ENCODE results near the gene ARHGAP23.
"Not testable (repeated sequence)": the region's sequence is repeated elsewhere in the genome, so short reads cannot be mapped to it uniquely, and the experiment has no call there.

DNA sequence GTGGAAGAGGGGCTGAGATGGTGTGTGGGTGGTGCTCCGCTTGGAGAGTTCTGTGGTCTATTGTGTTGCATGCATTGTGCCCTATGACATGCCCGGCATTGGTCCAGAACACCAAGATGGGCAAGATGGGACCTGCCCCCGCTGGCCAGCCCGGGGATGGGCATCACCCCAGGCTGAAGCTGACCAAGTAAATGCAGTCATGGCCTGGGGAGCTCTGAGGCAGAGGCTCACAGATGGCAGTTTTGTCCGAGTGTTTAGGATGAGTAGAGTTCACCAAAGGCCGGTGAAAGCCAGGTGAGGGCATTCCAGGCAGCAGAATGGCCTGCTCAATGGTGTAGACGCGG, 54.4 kb downstream of the ARHGAP23 start:
- TF ChIP-seq, protein P1, sequence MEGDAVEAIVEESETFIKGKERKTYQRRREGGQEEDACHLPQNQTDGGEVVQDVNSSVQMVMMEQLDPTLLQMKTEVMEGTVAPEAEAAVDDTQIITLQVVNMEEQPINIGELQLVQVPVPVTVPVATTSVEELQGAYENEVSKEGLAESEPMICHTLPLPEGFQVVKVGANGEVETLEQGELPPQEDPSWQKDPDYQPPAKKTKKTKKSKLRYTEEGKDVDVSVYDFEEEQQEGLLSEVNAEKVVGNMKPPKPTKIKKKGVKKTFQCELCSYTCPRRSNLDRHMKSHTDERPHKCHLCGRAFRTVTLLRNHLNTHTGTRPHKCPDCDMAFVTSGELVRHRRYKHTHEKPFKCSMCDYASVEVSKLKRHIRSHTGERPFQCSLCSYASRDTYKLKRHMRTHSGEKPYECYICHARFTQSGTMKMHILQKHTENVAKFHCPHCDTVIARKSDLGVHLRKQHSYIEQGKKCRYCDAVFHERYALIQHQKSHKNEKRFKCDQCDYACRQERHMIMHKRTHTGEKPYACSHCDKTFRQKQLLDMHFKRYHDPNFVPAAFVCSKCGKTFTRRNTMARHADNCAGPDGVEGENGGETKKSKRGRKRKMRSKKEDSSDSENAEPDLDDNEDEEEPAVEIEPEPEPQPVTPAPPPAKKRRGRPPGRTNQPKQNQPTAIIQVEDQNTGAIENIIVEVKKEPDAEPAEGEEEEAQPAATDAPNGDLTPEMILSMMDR (IDR thresholded peaks at IDR 0.05 in 2 of 3, conservative IDR thresholded peaks at IDR 0.05 in 1 of 3; ENCODE audit: control insufficient read depth in 2 of 3, extremely low read depth in 1 of 3, insufficient read depth in 1 of 3, low read depth in 3 of 3, low read length in 3 of 3) = not testable (repeated sequence)
- TF ChIP-seq ESRRA (IDR thresholded peaks at IDR 0.05; ENCODE audit: low read length) = not testable (repeated sequence)
- TF ChIP-seq, protein P2, sequence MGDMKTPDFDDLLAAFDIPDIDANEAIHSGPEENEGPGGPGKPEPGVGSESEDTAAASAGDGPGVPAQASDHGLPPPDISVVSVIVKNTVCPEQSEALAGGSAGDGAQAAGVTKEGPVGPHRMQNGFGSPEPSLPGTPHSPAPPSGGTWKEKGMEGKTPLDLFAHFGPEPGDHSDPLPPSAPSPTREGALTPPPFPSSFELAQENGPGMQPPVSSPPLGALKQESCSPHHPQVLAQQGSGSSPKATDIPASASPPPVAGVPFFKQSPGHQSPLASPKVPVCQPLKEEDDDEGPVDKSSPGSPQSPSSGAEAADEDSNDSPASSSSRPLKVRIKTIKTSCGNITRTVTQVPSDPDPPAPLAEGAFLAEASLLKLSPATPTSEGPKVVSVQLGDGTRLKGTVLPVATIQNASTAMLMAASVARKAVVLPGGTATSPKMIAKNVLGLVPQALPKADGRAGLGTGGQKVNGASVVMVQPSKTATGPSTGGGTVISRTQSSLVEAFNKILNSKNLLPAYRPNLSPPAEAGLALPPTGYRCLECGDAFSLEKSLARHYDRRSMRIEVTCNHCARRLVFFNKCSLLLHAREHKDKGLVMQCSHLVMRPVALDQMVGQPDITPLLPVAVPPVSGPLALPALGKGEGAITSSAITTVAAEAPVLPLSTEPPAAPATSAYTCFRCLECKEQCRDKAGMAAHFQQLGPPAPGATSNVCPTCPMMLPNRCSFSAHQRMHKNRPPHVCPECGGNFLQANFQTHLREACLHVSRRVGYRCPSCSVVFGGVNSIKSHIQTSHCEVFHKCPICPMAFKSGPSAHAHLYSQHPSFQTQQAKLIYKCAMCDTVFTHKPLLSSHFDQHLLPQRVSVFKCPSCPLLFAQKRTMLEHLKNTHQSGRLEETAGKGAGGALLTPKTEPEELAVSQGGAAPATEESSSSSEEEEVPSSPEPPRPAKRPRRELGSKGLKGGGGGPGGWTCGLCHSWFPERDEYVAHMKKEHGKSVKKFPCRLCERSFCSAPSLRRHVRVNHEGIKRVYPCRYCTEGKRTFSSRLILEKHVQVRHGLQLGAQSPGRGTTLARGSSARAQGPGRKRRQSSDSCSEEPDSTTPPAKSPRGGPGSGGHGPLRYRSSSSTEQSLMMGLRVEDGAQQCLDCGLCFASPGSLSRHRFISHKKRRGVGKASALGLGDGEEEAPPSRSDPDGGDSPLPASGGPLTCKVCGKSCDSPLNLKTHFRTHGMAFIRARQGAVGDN (IDR thresholded peaks at IDR 0.05) = not testable (repeated sequence)
- TF ChIP-seq, protein P3, sequence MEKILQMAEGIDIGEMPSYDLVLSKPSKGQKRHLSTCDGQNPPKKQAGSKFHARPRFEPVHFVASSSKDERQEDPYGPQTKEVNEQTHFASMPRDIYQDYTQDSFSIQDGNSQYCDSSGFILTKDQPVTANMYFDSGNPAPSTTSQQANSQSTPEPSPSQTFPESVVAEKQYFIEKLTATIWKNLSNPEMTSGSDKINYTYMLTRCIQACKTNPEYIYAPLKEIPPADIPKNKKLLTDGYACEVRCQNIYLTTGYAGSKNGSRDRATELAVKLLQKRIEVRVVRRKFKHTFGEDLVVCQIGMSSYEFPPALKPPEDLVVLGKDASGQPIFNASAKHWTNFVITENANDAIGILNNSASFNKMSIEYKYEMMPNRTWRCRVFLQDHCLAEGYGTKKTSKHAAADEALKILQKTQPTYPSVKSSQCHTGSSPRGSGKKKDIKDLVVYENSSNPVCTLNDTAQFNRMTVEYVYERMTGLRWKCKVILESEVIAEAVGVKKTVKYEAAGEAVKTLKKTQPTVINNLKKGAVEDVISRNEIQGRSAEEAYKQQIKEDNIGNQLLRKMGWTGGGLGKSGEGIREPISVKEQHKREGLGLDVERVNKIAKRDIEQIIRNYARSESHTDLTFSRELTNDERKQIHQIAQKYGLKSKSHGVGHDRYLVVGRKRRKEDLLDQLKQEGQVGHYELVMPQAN (conservative IDR thresholded peaks at IDR 0.05) = not testable (repeated sequence)
